ENCODE measurements around the gene AGRN. TPM values are rescaled to one million over a fixed set of nuclear protein-coding genes. Genes with fewer than 3 reads are reported as not detected.

AGRN gene
- 83.1 to 132 TPM (median 111 TPM) in 5 replicates for total RNA-seq (2022; extraction: Qiagen RNA extraction; ENCODE audit: low read depth)

DNA sequence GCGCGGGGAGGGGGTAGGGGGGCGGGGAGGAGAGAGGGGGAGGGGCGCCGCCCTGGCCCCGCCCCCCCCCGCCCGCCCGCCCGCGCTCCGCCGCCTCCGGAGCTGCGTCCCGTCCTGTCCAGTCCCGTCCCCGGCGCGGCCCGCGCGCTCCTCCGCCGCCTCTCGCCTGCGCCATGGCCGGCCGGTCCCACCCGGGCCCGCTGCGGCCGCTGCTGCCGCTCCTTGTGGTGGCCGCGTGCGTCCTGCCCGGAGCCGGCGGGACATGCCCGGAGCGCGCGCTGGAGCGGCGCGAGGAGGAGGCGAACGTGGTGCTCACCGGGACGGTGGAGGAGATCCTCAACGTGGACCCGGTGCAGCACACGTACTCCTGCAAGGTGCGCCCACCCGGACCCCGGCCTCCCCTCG, at the start of gene AGRN:
AGRN (plus strand) TSS at position 121 of the 405 bp plus-strand sequence; CDS start at position 174, 53 bp downstream.

DNA sequence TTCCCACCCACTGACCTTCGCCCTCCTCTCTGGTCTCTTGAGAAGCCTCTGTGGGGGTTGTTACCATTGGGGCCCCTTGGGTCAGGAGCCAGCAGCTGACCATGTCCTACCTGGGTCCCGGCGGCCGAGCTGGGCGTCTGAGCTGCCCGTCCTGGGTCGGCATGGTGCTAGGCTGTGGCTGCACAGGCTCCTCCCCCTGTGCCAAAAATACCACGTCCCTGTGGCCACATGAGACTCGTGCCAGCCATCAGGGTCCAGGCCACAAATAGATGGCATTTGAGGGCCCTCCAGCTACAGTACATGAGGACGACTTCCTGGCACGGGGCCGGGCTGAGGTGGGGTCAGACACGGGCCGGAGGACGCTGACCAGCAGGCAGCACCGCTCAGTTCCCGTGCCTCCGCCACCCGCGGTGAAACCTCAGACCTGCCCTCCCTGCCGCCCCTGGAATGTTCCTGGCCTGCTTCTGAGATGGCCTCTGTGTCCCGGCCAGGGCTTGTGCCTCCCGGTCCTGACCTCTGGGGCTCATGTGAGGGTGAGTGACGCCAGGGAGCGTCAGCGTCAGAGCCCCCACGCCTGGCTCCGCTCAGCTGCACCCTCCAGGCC, 37.9 kb upstream of the AGRN start, which contains the start of gene PERM1:
PERM1 (minus strand) TSS at position 139 of the 604 bp plus-strand sequence. CDS start 1,064 bp downstream, outside the sequence.

DNA sequence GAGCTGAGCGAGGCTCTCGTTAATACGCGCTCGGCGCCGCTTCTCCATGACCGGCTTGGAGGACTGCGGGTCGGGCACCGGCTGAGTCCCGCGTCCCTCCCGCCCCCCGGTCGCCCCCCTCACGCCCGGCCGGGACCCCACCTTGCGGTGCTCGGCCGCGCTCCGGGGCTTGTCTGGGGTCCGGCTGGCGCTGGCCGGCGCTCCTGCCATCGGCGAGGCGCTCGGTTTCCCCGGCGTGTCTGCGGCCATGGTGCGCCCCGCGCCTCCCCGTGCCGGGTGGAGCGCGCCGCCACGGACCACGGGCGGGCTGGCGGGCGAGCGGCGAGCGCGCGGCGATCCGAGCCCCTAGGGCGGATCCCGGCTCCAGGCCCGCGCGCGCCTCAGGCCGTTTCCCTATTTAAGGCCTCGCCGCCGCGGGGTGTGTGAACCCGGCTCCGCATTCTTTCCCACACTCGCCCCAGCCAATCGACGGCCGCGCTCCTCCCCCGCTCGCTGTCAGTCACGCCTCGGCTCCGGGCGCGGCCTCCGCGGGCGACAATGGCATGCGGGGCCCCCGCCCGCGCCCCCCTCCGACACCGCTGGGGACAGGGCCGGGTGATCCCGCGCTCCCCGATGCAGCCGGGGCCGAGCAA, 20.1 kb upstream of the AGRN start, which contains the start of gene HES4:
HES4 (minus strand) TSS at position 373 of the 632 bp plus-strand sequence; CDS start at position 249, 124 bp downstream.

DNA sequence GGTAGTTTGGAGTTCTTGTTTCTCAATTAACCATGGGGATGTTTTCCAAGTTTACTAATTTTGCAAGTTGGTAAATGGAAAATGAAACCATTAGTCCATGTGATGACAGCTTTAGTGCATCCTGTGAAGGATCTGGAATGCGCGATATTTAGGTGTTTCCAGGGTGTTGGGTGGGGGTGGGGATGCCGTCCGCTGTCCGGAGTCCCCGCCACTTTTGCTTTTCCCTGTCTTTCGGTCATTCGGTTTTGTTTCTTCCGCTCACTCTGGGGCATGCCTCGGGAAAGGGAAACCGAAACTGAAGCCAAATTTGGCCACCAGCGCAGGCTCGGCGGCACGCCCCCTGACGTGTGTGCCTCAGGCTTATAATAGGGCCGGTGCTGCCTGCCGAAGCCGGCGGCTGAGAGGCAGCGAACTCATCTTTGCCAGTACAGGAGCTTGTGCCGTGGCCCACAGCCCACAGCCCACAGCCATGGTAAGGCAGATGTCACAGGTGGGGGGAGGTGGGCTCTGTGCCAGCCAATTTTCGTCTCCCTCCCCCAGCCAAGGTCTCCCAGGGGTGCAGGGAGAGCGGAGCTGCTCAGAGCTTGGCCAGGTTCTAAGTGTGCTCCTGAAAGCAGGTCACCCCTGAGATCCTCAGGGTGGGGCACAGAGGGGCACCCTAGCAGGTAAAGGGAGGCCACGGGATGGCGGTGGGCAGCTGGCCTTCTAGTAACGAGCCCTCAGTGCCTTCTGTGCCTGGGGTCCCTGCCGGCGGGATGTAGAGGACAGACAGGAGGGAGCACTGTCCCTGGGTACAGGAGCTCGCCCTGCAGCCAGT, 6.6 kb upstream of the AGRN start, which contains the start of gene ISG15:
ISG15 (plus strand) TSS at position 393 of the 817 bp plus-strand sequence; CDS start at position 470, 77 bp downstream.

DNA sequence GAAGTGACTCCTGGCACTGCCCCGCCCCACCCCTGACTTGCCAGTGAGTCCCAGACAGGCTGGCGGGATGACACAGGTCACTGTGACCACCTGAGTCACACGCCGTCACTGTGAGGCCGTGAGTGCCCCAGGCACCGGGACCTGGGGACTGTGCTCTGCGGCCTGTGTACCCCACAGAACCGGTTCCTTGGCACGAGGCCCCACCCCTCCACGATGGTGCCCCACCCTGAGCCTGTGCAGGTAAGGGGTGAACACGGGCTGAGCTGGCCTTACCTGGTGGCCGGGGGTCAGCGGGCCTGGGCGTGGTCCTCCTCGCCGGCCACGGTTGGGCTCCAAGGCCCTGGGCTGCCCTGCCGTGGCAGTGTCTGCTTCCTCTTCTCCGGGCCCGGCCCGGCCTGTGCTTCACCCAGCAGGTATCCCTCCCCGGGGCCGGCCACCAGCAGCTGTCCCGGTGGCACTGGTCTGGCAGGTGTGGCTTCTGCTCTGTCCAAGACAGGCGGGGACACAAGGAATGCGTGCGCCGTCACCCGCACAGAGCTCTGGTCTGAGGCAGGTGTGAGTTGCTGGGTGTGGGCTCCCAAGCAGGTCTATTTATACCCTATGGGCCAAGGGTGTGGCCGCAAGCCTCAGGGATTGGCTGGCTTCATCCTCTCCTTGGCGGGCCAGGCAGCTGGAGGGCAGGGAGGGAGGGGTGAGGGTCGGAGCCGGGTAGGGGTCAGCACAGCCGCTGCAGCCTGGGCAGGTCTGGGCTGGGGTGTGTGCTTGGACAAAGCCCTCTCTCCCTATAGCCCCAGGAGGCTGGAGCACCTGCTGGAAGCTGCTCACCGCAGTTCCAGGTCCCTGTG, 54.0 kb downstream of the AGRN start, which contains the start of gene RNF223:
RNF223 (minus strand) TSS at position 564 of the 845 bp plus-strand sequence. CDS start 1,740 bp downstream, outside the sequence.

Other genes with a start within 250 kb of the AGRN start
- gene SAMD11, start 96.2 kb upstream of the AGRN start, total RNA-seq (2022; extraction: Qiagen RNA extraction; ENCODE audit: low read depth): 14.4 to 35.3 TPM (median 31.0 TPM) in 5 replicates
- gene NOC2L, start 60.9 kb upstream of the AGRN start, total RNA-seq (2022; extraction: Qiagen RNA extraction; ENCODE audit: low read depth): 70.3 to 88.3 TPM (median 84.2 TPM) in 5 replicates
- 11.1 to 20.2 TPM (median 15.1 TPM) in 5 replicates for gene KLHL17, start 59.5 kb upstream of the AGRN start, total RNA-seq (2022; extraction: Qiagen RNA extraction; ENCODE audit: low read depth)
- gene PLEKHN1, start 53.6 kb upstream of the AGRN start, total RNA-seq (2022; extraction: Qiagen RNA extraction; ENCODE audit: low read depth): 4.9 to 7.8 TPM (median 6.0 TPM) in 5 replicates
- gene PERM1, start 38.0 kb upstream of the AGRN start, total RNA-seq (2022; extraction: Qiagen RNA extraction; ENCODE audit: low read depth): 0.07 to 0.24 TPM (median 0.08 TPM) in 3 of 5 replicates, not detected in the others
- gene HES4, start 20.0 kb upstream of the AGRN start, total RNA-seq (2022; extraction: Qiagen RNA extraction; ENCODE audit: low read depth): 23.7 to 67.7 TPM (median 49.6 TPM) in 5 replicates
- gene ISG15, start 6.6 kb upstream of the AGRN start, total RNA-seq (2022; extraction: Qiagen RNA extraction; ENCODE audit: low read depth): 16.8 to 27.6 TPM (median 24.4 TPM) in 5 replicates
- 0.18 to 0.30 TPM (median 0.30 TPM) in 5 replicates for gene RNF223, start 54.2 kb downstream of the AGRN start, total RNA-seq (2022; extraction: Qiagen RNA extraction; ENCODE audit: low read depth)
- gene C1orf159, start 96.0 kb downstream of the AGRN start, total RNA-seq (2022; extraction: Qiagen RNA extraction; ENCODE audit: low read depth): 9.8 to 16.1 TPM (median 14.6 TPM) in 5 replicates
- not detected in 5 replicates for gene TTLL10, start 153.8 kb downstream of the AGRN start, total RNA-seq (2022; extraction: Qiagen RNA extraction; ENCODE audit: low read depth)
- gene TNFRSF18, start 186.5 kb downstream of the AGRN start, total RNA-seq (2022; extraction: Qiagen RNA extraction; ENCODE audit: low read depth): 0.08 TPM in 1 of 5 replicates, not detected in the others
- gene TNFRSF4, start 194.0 kb downstream of the AGRN start, total RNA-seq (2022; extraction: Qiagen RNA extraction; ENCODE audit: low read depth): 0.07 to 0.23 TPM (median 0.13 TPM) in 4 of 5 replicates, not detected in the other
- gene SDF4, start 211.9 kb downstream of the AGRN start, total RNA-seq (2022; extraction: Qiagen RNA extraction; ENCODE audit: low read depth): 104 to 136 TPM (median 131 TPM) in 5 replicates
- 11.3 to 21.5 TPM (median 20.4 TPM) in 5 replicates for gene B3GALT6, start 212.1 kb downstream of the AGRN start, total RNA-seq (2022; extraction: Qiagen RNA extraction; ENCODE audit: low read depth)
- 0.69 to 1.9 TPM (median 1.4 TPM) in 5 replicates for gene C1QTNF12, start 226.6 kb downstream of the AGRN start, total RNA-seq (2022; extraction: Qiagen RNA extraction; ENCODE audit: low read depth)

Measured in A549 treated with CpdA at 1 μM for 4 hours (cell line).